ENCODE results near the gene ABCC11.

Gene ABCC11

GRCh38 chr16:48157794-48158193 lies 89.5 kb downstream of the ABCC11 start:
- DNase-seq = no peak

- no peak for DNase-seq
Observed at GRCh38 chr16:48157302-48157701, 90.0 kb downstream of the ABCC11 start.

- peak; percentile 71 for DNase-seq
Observed at GRCh38 chr16:48156790-48157209, 90.5 kb downstream of the ABCC11 start.

- no peak for DNase-seq
Observed at GRCh38 chr16:48155926-48156789, 91.2 kb downstream of the ABCC11 start, which contains the start of gene ABCC12. Gene ABCC12 (minus strand): TSS chr16:48155993. CDS start chr16:48146424, 9,569 bp downstream.

- DNase-seq = no peak
Observed at GRCh38 chr16:48153774-48154173, 93.6 kb downstream of the ABCC11 start.

- no peak for DNase-seq
Observed at GRCh38 chr16:48152226-48152625, 95.1 kb downstream of the ABCC11 start.

GRCh38 chr16:48150707-48151106 lies 96.6 kb downstream of the ABCC11 start:
- DNase-seq = no peak

- DNase-seq = no peak
Observed at GRCh38 chr16:48146710-48147109, 100.6 kb downstream of the ABCC11 start.

GRCh38 chr16:48146131-48146530 lies 101.2 kb downstream of the ABCC11 start:
- no peak for DNase-seq

GRCh38 chr16:48143812-48144368 lies 103.4 kb downstream of the ABCC11 start:
- no peak for DNase-seq

GRCh38 chr16:48140821-48141220 lies 106.5 kb downstream of the ABCC11 start:
- DNase-seq = no peak

GRCh38 chr16:48139517-48139916 lies 107.8 kb downstream of the ABCC11 start:
- DNase-seq = no peak

GRCh38 chr16:48138543-48138942 lies 108.8 kb downstream of the ABCC11 start:
- DNase-seq = no peak

GRCh38 chr16:48137822-48138221 lies 109.5 kb downstream of the ABCC11 start:
- DNase-seq = no peak

GRCh38 chr16:48136547-48137360 lies 110.6 kb downstream of the ABCC11 start:
- DNase-seq = no peak

- no peak for DNase-seq
Observed at GRCh38 chr16:48133455-48134211, 113.7 kb downstream of the ABCC11 start.

- no peak for DNase-seq
Observed at GRCh38 chr16:48132696-48133095, 114.6 kb downstream of the ABCC11 start.

GRCh38 chr16:48131201-48131935 lies 116.0 kb downstream of the ABCC11 start:
- DNase-seq = no peak

GRCh38 chr16:48129926-48130325 lies 117.4 kb downstream of the ABCC11 start:
- no peak for DNase-seq

GRCh38 chr16:48128769-48129168 lies 118.6 kb downstream of the ABCC11 start:
- DNase-seq = no peak

- no peak for DNase-seq
Observed at GRCh38 chr16:48126801-48127644, 120.3 kb downstream of the ABCC11 start.

Measured in NCI-H1105 (cell line).